ENCODE measurements around the gene SORT1. TPM values are rescaled to one million over a fixed set of nuclear protein-coding genes. Genes with fewer than 3 reads are reported as not detected.

The SORT1 gene
- total and polyA plus RNA-seq, 2 of the 13 experiments (the other 11 are each of a cell fraction or from before 2014, with no cell fraction given), result 32.4 to 93.0 TPM

GRCh38 chr1:109282952-109283747 lies 114.6 kb downstream of the SORT1 start, which contains the start of gene PSRC1 (continued):
- TF ChIP-seq MNT (IDR thresholded peaks at IDR 0.05) (peak; percentile 25; the same call in 1 of the 2 replicates), ELF1 (CRISPR knock-in tag; IDR thresholded peaks at IDR 0.05) (peak; percentile 88), ARID5B (CRISPR knock-in tag; IDR thresholded peaks at IDR 0.05) (peak; percentile 72), SIN3A (IDR thresholded peaks at IDR 0.05; ENCODE audit: borderline replicate concordance, low read depth, low read length) (peak; percentile 63; the same call in 1 of the 2 replicates), THAP7 (CRISPR knock-in tag; IDR thresholded peaks at IDR 0.05) (0 out of 2 replicates have a peak, but pooled peaks have one; percentile 58), NFYB (CRISPR knock-in tag; IDR thresholded peaks at IDR 0.05) (peak; percentile 67), POLR2AphosphoS5 (IDR thresholded peaks at IDR 0.05; ENCODE audit: low read depth, low read length) (peak; percentile 85), REPIN1 (CRISPR knock-in tag; IDR thresholded peaks at IDR 0.05; ENCODE audit: borderline replicate concordance, low read depth) (peak; percentile 58; the same call in 1 of the 2 replicates), SALL1 (CRISPR knock-in tag; IDR thresholded peaks at IDR 0.05) (peak; percentile 87), LCORL (IDR thresholded peaks at IDR 0.05) (no peak), LCORL (CRISPR knock-in tag; IDR thresholded peaks at IDR 0.05) (peak; percentile 39; the same call in 1 of the 2 replicates), ZBTB25 (CRISPR knock-in tag; IDR thresholded peaks at IDR 0.05) (peak; percentile 98), RFXAP (CRISPR knock-in tag; IDR thresholded peaks at IDR 0.05; ENCODE audit: borderline replicate concordance) (peak; percentile 75; the same call in 1 of the 2 replicates)
- TF ChIP-seq, protein P1, sequence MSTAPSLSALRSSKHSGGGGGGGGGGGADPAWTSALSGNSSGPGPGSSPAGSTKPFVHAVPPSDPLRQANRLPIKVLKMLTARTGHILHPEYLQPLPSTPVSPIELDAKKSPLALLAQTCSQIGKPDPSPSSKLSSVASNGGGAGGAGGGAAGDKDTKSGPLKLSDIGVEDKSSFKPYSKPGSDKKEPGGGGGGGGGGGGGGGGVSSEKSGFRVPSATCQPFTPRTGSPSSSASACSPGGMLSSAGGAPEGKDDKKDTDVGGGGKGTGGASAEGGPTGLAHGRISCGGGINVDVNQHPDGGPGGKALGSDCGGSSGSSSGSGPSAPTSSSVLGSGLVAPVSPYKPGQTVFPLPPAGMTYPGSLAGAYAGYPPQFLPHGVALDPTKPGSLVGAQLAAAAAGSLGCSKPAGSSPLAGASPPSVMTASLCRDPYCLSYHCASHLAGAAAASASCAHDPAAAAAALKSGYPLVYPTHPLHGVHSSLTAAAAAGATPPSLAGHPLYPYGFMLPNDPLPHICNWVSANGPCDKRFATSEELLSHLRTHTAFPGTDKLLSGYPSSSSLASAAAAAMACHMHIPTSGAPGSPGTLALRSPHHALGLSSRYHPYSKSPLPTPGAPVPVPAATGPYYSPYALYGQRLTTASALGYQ (CRISPR knock-in tag; IDR thresholded peaks at IDR 0.05), result peak; percentile 23; the same call in 1 of the 2 replicates
- TF ChIP-seq, protein P2, sequence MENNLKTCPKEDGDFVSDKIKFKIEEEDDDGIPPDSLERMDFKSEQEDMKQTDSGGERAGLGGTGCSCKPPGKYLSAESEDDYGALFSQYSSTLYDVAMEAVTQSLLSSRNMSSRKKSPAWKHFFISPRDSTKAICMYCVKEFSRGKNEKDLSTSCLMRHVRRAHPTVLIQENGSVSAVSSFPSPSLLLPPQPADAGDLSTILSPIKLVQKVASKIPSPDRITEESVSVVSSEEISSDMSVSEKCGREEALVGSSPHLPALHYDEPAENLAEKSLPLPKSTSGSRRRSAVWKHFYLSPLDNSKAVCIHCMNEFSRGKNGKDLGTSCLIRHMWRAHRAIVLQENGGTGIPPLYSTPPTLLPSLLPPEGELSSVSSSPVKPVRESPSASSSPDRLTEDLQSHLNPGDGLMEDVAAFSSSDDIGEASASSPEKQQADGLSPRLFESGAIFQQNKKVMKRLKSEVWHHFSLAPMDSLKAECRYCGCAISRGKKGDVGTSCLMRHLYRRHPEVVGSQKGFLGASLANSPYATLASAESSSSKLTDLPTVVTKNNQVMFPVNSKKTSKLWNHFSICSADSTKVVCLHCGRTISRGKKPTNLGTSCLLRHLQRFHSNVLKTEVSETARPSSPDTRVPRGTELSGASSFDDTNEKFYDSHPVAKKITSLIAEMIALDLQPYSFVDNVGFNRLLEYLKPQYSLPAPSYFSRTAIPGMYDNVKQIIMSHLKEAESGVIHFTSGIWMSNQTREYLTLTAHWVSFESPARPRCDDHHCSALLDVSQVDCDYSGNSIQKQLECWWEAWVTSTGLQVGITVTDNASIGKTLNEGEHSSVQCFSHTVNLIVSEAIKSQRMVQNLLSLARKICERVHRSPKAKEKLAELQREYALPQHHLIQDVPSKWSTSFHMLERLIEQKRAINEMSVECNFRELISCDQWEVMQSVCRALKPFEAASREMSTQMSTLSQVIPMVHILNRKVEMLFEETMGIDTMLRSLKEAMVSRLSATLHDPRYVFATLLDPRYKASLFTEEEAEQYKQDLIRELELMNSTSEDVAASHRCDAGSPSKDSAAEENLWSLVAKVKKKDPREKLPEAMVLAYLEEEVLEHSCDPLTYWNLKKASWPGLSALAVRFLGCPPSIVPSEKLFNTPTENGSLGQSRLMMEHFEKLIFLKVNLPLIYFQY (CRISPR knock-in tag; IDR thresholded peaks at IDR 0.05; ENCODE audit: borderline replicate concordance), result peak; percentile 34; the same call in 1 of the 2 replicates
